Sigmoid colon (tissue), 4 donors: ENCODE data around the gene OPN4.

ENCODE experiments used
- CTCF ChIP-seq, 4 experiments: fragments of 450-650 bp in 3 of 4; fragments of 200-600 bp in 1 of 4; IDR thresholded peaks; one replicate each; pipeline ENCODE4 v1.5.1; 2016 to 2019; ENCODE audit warnings: antibody characterized with exemption in 4 of 4, mild to moderate bottlenecking in 3 of 4, moderate library complexity in 2 of 4
- EP300 ChIP-seq, 4 donors: sonication (generic); formaldehyde crosslinking; IDR thresholded peaks; one replicate each; pipeline ENCODE4 v1.6.1; 2017; ENCODE audit warnings: antibody characterized with exemption in 4 of 4
- POLR2A ChIP-seq, 2 donors: fragments of 450-650 bp; IDR thresholded peaks; one replicate each; pipeline ENCODE4 v1.6.1; 2016; ENCODE audit warnings: antibody characterized with exemption in 2 of 2, mild to moderate bottlenecking in 2 of 2, moderate library complexity in 2 of 2
- POLR2AphosphoS5 ChIP-seq, 4 donors: sonication (generic); formaldehyde crosslinking; IDR thresholded peaks; one replicate each; pipeline ENCODE4 v1.6.1; 2017; ENCODE audit warnings: antibody characterized with exemption in 4 of 4

- no peak for TF ChIP-seq CTCF (IDR thresholded peaks at IDR 0.05)
- no peak for TF ChIP-seq EP300 (IDR thresholded peaks at IDR 0.05)
- TF ChIP-seq POLR2A (IDR thresholded peaks at IDR 0.05), result no peak
- no peak for TF ChIP-seq POLR2AphosphoS5 (IDR thresholded peaks at IDR 0.05)
These were observed 61.5 kb downstream of the OPN4 start for GRCh38 chr10:86715836-86716235.
